Measurements from ENCODE around the gene LPAR3. TPM values are rescaled to one million over a fixed set of nuclear protein-coding genes. Genes with fewer than 3 reads are reported as not detected.

LPAR3 gene
- total and polyA plus RNA-seq, 7 experiments from 2014 or later: 0.29 to 1.1 (median 0.97) TPM

- no peak for DNase-seq
- ChIA-PET CTCF (no interaction called here), POLR2A (no interaction called here)
- no peaks in the 10 kb centered on the region for H3K9me3 ChIP-seq (ENCODE audit: control insufficient read depth in 2 of 3, low read length in 3 of 3)
- intact Hi-C loops (cut with micrococcal nuclease): no loop called here
- Mint-ChIP-seq H3K36me3 (peaks cover 0 to 3% (median 0%) of the 10 kb centered on the region in 5 donors), H3K9me3 (peaks cover 0 to 8% (median 0%) of the 10 kb centered on the region in 11 donors), H3K27ac (peak overlapping the region in 2 of 9 donors; percentile 14 to 31), H3K27me3 (peaks cover 0 to 14% (median 0%) of the 10 kb centered on the region in 5 donors), H3K4me3 (no peak overlapping the region), H3K4me1 (peaks cover 0 to 4% (median 0%) of the 10 kb centered on the region in 7 donors)
- H3K27me3 ChIP-seq (ENCODE audit: control insufficient read depth in 2 of 2, insufficient read depth in 2 of 2, low read length in 2 of 2): no peaks in the 10 kb centered on the region
- no peak for ATAC-seq
- H3K4me3 ChIP-seq (ENCODE audit: low read length): no peak overlapping the region
- no peak overlapping the region for H3K27ac ChIP-seq (ENCODE audit: low read depth, low read length)
- H3K4me1 ChIP-seq (ENCODE audit: control insufficient read depth in 2 of 2, insufficient read depth in 2 of 2, low read length in 2 of 2): no peaks in the 10 kb centered on the region
- no peaks in the 10 kb centered on the region for H3K36me3 ChIP-seq (ENCODE audit: control insufficient read depth in 2 of 3, insufficient read depth in 3 of 3, low read length in 3 of 3)
Observed at GRCh38 chr1:84834419-84835064, 58.5 kb downstream of the LPAR3 start.

- Mint-ChIP-seq H3K4me3 (no peak overlapping the region), H3K27ac (peak overlapping the region in 1 of 9 donors; percentile 23), H3K4me1 (peaks cover 0 to 4% (median 0%) of the 10 kb centered on the region in 7 donors), H3K9me3 (peaks cover 0 to 2% (median 0%) of the 10 kb centered on the region in 11 donors), H3K36me3 (peaks cover 0 to under 1% (median 0%) of the 10 kb centered on the region in 5 donors), H3K27me3 (peaks cover 0 to 13% (median 0%) of the 10 kb centered on the region in 5 donors)
- POLR2A ChIA-PET: no interaction called here
- Histone ChIP-seq H3K4me3 (ENCODE audit: low read length) (no peak overlapping the region), H3K36me3 (ENCODE audit: control insufficient read depth in 2 of 3, insufficient read depth in 3 of 3, low read length in 3 of 3) (no peaks in the 10 kb centered on the region), H3K27me3 (ENCODE audit: control insufficient read depth in 2 of 2, insufficient read depth in 2 of 2, low read length in 2 of 2) (no peaks in the 10 kb centered on the region), H3K27ac (ENCODE audit: low read depth, low read length) (no peak overlapping the region), H3K9me3 (ENCODE audit: control insufficient read depth in 2 of 3, low read length in 3 of 3) (no peaks in the 10 kb centered on the region), H3K4me1 (ENCODE audit: control insufficient read depth in 2 of 2, insufficient read depth in 2 of 2, low read length in 2 of 2) (no peaks in the 10 kb centered on the region)
- ATAC-seq: no peak
- CTCF ChIA-PET: no interaction called here
- DNase-seq: no peak
- intact Hi-C loops (cut with micrococcal nuclease): no loop called here
Observed at GRCh38 chr1:84833194-84833593, 59.8 kb downstream of the LPAR3 start.

- H3K36me3 ChIP-seq (ENCODE audit: control insufficient read depth in 2 of 3, insufficient read depth in 3 of 3, low read length in 3 of 3): no peaks in the 10 kb centered on the region
- DNase-seq: no peak
- Mint-ChIP-seq H3K36me3 (no peaks in the 10 kb centered on the region), H3K27me3 (peaks cover 0 to 26% (median 0%) of the 10 kb centered on the region in 5 donors), H3K27ac (no peak overlapping the region), H3K9me3 (peaks cover 0 to 2% (median 0%) of the 10 kb centered on the region in 11 donors), H3K4me3 (no peak overlapping the region), H3K4me1 (peaks cover 0 to 3% (median 0%) of the 10 kb centered on the region in 7 donors)
- H3K4me3 ChIP-seq (ENCODE audit: low read length): no peak overlapping the region
- CTCF ChIA-PET: no interaction called here
- intact Hi-C loops (cut with micrococcal nuclease): no loop called here
- H3K4me1 ChIP-seq (ENCODE audit: control insufficient read depth in 2 of 2, insufficient read depth in 2 of 2, low read length in 2 of 2): no peaks in the 10 kb centered on the region
- no peak overlapping the region for H3K27ac ChIP-seq (ENCODE audit: low read depth, low read length)
- H3K27me3 ChIP-seq (ENCODE audit: control insufficient read depth in 2 of 2, insufficient read depth in 2 of 2, low read length in 2 of 2): no peaks in the 10 kb centered on the region
- ATAC-seq: no peak
- POLR2A ChIA-PET: no interaction called here
- no peaks in the 10 kb centered on the region for H3K9me3 ChIP-seq (ENCODE audit: control insufficient read depth in 2 of 3, low read length in 3 of 3)
Observed at GRCh38 chr1:84830136-84830535, 62.9 kb downstream of the LPAR3 start.

DNA sequence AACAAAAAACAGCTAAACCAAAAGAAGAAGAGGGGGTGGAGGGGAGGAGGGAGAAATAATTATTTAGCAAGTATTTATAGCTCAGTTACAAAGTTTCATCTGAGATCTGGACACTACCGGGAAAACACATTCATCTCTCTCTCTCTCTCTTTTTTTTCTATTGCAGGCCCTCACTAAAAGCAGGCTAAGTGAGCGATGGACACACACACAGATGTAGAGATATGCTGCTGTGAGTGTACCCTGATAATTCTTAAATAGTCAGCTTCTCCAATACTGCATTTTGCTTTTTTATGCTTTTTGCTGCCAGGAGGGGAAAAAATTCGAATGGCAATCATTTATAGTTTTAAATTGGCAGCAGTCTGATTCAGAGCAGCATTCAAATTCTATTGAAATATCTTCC, 65.0 kb downstream of the LPAR3 start:
- ATAC-seq: no peak
- Histone ChIP-seq H3K27ac (ENCODE audit: low read depth, low read length) (no peak overlapping the region), H3K36me3 (ENCODE audit: control insufficient read depth in 2 of 3, insufficient read depth in 3 of 3, low read length in 3 of 3) (no peaks in the 10 kb centered on the region), H3K4me3 (ENCODE audit: low read length) (no peak overlapping the region), H3K27me3 (ENCODE audit: control insufficient read depth in 2 of 2, insufficient read depth in 2 of 2, low read length in 2 of 2) (no peaks in the 10 kb centered on the region), H3K9me3 (ENCODE audit: control insufficient read depth in 2 of 3, low read length in 3 of 3) (no peaks in the 10 kb centered on the region), H3K4me1 (ENCODE audit: control insufficient read depth in 2 of 2, insufficient read depth in 2 of 2, low read length in 2 of 2) (no peaks in the 10 kb centered on the region)
- POLR2A ChIA-PET: no interaction called here
- Mint-ChIP-seq H3K4me1 (peaks cover 0 to 2% (median 0%) of the 10 kb centered on the region in 7 donors), H3K27me3 (peaks cover 0 to 26% (median 0%) of the 10 kb centered on the region in 5 donors), H3K4me3 (no peak overlapping the region), H3K27ac (peak overlapping the region in 1 of 9 donors; percentile 11), H3K36me3 (no peaks in the 10 kb centered on the region), H3K9me3 (peaks cover 0 to 2% (median 0%) of the 10 kb centered on the region in 11 donors)
- intact Hi-C loops (cut with micrococcal nuclease): no loop called here
- CTCF ChIA-PET: interaction anchor here (0.5 kb wide), 1 partner anchor 705 kb away, joined by 3 read pairs; no protein-coding TSS in a partner anchor
- DNase-seq: no peak

- Mint-ChIP-seq H3K4me1 (peaks cover 0 to 2% (median 0%) of the 10 kb centered on the region in 7 donors), H3K4me3 (no peak overlapping the region), H3K27ac (peak overlapping the region in 1 of 9 donors; percentile 11), H3K27me3 (peaks cover 0 to 28% (median 0%) of the 10 kb centered on the region in 5 donors), H3K9me3 (peaks cover 0 to 2% (median 0%) of the 10 kb centered on the region in 11 donors), H3K36me3 (no peaks in the 10 kb centered on the region)
- ATAC-seq (no peak), DNase-seq (no peak)
- H3K36me3 ChIP-seq (ENCODE audit: control insufficient read depth in 2 of 3, insufficient read depth in 3 of 3, low read length in 3 of 3): no peaks in the 10 kb centered on the region
- intact Hi-C loops (cut with micrococcal nuclease): no loop called here
- no peaks in the 10 kb centered on the region for H3K9me3 ChIP-seq (ENCODE audit: control insufficient read depth in 2 of 3, low read length in 3 of 3)
- no peaks in the 10 kb centered on the region for H3K4me1 ChIP-seq (ENCODE audit: control insufficient read depth in 2 of 2, insufficient read depth in 2 of 2, low read length in 2 of 2)
- no peaks in the 10 kb centered on the region for H3K27me3 ChIP-seq (ENCODE audit: control insufficient read depth in 2 of 2, insufficient read depth in 2 of 2, low read length in 2 of 2)
- CTCF ChIA-PET: no interaction called here
- no peak overlapping the region for H3K4me3 ChIP-seq (ENCODE audit: low read length)
- POLR2A ChIA-PET: no interaction called here
- no peak overlapping the region for H3K27ac ChIP-seq (ENCODE audit: low read depth, low read length)
Observed at GRCh38 chr1:84827555-84827954, 65.5 kb downstream of the LPAR3 start.

- no peak overlapping the region for H3K27ac Mint-ChIP-seq
- ChIA-PET CTCF (no interaction called here), POLR2A (no interaction called here)
- no peaks in the 10 kb centered on the region for H3K27me3 ChIP-seq (ENCODE audit: control insufficient read depth in 2 of 2, insufficient read depth in 2 of 2, low read length in 2 of 2)
- ATAC-seq (no peak), DNase-seq (no peak)
- peaks cover 0 to 27% (median 0%) of the 10 kb centered on the region in 5 donors for H3K27me3 Mint-ChIP-seq
- peaks cover 0 to 11% (median 0%) of the 10 kb centered on the region in 7 donors for H3K4me1 Mint-ChIP-seq
- no peak overlapping the region for H3K27ac ChIP-seq (ENCODE audit: low read depth, low read length)
- no peaks in the 10 kb centered on the region for H3K36me3 ChIP-seq (ENCODE audit: control insufficient read depth in 2 of 3, insufficient read depth in 3 of 3, low read length in 3 of 3)
- H3K9me3 Mint-ChIP-seq: no peaks in the 10 kb centered on the region
- intact Hi-C loops (cut with micrococcal nuclease): no loop called here
- H3K36me3 Mint-ChIP-seq: no peaks in the 10 kb centered on the region
- H3K4me3 ChIP-seq (ENCODE audit: low read length): no peak overlapping the region
- H3K4me1 ChIP-seq (ENCODE audit: control insufficient read depth in 2 of 2, insufficient read depth in 2 of 2, low read length in 2 of 2): no peaks in the 10 kb centered on the region
- no peaks in the 10 kb centered on the region for H3K9me3 ChIP-seq (ENCODE audit: control insufficient read depth in 2 of 3, low read length in 3 of 3)
- H3K4me3 Mint-ChIP-seq: no peak overlapping the region
Observed at GRCh38 chr1:84825161-84825560, 67.8 kb downstream of the LPAR3 start.

DNA sequence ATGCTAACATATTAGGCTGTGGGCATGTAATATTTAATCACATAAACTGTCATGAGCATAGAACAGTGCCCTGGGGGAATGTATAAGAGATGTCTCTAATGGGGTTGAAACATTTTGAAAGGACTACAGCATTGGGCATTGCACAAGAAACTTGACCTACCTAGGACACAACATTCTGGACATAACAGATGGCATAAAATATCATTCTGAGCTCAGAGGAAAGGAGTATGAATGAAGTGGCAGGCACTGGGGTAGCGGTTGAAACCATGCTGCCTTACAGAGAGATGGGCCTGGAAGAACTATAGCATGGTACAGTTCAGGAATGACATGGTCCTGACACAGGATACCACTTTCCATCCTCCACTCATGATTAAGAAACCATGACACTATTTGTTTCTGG, 69.0 kb downstream of the LPAR3 start:
- Mint-ChIP-seq H3K4me3 (no peak overlapping the region), H3K4me1 (peaks cover 2 to 22% (median 10%) of the 10 kb centered on the region in 7 donors), H3K36me3 (no peaks in the 10 kb centered on the region), H3K9me3 (no peaks in the 10 kb centered on the region), H3K27ac (no peak overlapping the region), H3K27me3 (peaks cover 0 to 27% (median 0%) of the 10 kb centered on the region in 5 donors)
- H3K36me3 ChIP-seq (ENCODE audit: control insufficient read depth in 2 of 3, insufficient read depth in 3 of 3, low read length in 3 of 3): no peaks in the 10 kb centered on the region
- no peak for ATAC-seq
- ChIA-PET POLR2A (no interaction called here), CTCF (no interaction called here)
- no peak overlapping the region for H3K4me3 ChIP-seq (ENCODE audit: low read length)
- H3K27ac ChIP-seq (ENCODE audit: low read depth, low read length): no peak overlapping the region
- intact Hi-C loops (cut with micrococcal nuclease): loop anchor here in 1 of 2 donors (5.0 kb wide), 1 partner anchor 68 kb away; the partner anchor contains the start of gene LPAR3
- no peaks in the 10 kb centered on the region for H3K27me3 ChIP-seq (ENCODE audit: control insufficient read depth in 2 of 2, insufficient read depth in 2 of 2, low read length in 2 of 2)
- H3K4me1 ChIP-seq (ENCODE audit: control insufficient read depth in 2 of 2, insufficient read depth in 2 of 2, low read length in 2 of 2): no peaks in the 10 kb centered on the region
- H3K9me3 ChIP-seq (ENCODE audit: control insufficient read depth in 2 of 3, low read length in 3 of 3): no peaks in the 10 kb centered on the region
- no peak for DNase-seq
